GM18951 (cell line): Measurements from ENCODE around the gene MET.
"Not testable (repeated sequence)": the region's sequence is repeated elsewhere in the genome, so short reads cannot be mapped to it uniquely, and the experiment has no call there.

Experiments used
- POLR2A ChIP-seq: IDR thresholded peaks from 4 replicates; pipeline ENCODE4 v1.6.1; 2011; ENCODE audit warnings: mild to moderate bottlenecking; ENCODE audit not compliant: insufficient read length, insufficient read depth; ENCODE audit errors: extremely low read depth
- in situ Hi-C: fragments of 300-500 bp; cut with MboI; formaldehyde crosslinking; loops from one replicate; pipeline ENCODE4 v1.12.0; 2022; ENCODE audit warnings: low sequenced_read_pairs, mixed read lengths, inconsistent platforms; ENCODE audit not compliant: unreplicated experiment

Gene MET

DNA sequence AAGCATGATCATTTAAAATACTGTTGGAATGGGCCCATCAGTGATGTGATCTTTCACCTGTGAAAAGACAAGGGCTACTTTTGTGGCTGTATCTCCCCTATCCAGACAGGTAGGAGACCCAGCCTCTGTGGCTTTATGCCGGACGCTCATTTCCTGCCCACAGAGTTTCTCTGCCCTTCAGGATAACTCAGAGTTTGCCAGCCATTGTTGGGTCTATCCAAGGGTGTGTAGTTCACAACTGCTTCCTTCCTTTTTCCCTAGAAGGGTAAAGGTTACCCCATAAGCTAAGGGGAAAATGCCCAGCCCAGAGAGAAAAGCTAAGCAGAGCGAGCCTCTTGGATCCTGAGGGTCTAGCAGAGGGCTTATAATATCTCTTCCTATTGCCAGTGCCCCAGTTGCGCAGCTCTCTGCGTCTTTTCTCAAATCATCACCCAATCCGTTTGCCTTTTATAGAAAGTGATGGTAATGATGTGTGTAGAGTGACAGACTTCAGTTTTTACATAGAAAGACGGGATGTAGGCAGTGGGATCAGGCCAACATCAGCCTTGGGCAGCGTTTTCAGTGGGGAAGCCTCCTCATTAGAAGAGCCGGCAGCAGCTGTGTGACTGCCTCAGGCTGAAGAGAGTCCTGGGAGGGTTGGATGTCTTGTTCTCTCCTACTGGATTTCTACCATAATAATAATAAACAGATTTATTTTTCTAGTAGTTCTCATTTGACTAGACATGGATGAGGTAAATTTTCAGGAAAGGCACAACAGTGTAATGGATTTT lies 80.5 kb downstream of the MET start:
- in situ Hi-C loops = no loop called here
- TF ChIP-seq POLR2A = no peak

DNA sequence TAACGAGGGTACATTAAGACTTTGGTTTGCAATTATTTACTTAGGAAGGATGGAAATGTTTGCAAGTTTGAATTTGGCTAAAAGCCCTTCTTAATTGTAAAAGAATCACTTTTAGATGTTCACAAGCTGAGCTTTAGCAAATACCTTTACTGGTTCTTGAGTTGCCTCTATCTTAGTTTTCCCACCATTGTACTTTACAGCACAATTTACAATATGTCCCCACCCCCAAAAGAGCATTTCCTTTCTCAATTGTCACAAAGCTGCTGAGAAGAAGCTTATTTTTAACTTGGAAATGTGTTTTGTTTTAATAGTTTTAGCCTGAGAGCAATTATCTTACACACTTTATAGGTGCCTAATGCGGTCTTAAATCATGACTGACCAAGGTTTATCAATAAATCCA lies 81.1 kb downstream of the MET start:
- no peak for TF ChIP-seq POLR2A
- in situ Hi-C loops = no loop called here

DNA sequence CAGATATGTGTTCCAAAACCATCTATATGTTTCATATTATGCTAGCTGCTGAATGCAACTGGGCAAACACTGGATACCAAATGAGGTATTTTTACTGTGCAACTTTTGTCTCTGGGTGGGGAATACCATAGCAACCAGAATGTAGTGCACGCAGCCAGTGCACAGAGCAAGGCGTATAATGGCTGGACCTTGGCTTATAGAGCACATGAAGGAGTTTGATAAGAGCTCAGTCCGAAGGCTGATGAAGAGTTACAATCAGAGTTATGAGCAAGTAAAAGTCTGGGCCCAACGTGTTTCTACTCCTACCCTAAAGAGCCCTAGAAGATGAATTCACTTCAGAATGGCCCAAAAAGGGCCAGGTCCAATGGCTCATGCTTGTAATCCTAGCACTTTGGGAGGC lies 82.2 kb downstream of the MET start:
- in situ Hi-C loops = no loop called here
- TF ChIP-seq POLR2A = no peak

GRCh38 chr7:116757283-116757682 lies 85.3 kb downstream of the MET start:
- TF ChIP-seq POLR2A = no peak
- in situ Hi-C loops = no loop called here

- in situ Hi-C loops = not testable (repeated sequence)
Measured at GRCh38 chr7:116759642-116760041, 87.6 kb downstream of the MET start.

DNA sequence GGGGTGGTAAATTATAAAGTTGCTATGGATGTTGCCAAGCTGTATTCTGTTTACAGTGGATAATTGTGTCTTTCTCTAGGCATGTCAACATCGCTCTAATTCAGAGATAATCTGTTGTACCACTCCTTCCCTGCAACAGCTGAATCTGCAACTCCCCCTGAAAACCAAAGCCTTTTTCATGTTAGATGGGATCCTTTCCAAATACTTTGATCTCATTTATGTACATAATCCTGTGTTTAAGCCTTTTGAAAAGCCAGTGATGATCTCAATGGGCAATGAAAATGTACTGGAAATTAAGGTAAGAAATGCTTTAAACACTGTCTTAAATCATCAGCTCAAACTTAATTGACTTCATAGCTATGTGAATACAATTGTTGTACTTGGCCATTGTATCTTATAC lies 91.0 kb downstream of the MET start:
- in situ Hi-C loops = no loop called here
- TF ChIP-seq POLR2A = no peak

- in situ Hi-C loops = no loop called here
- TF ChIP-seq POLR2A = no peak
Measured at GRCh38 chr7:116763647-116764046, 91.7 kb downstream of the MET start.

- in situ Hi-C loops = no loop called here
- no peak for TF ChIP-seq POLR2A
Measured at GRCh38 chr7:116766881-116767280, 94.9 kb downstream of the MET start.

DNA sequence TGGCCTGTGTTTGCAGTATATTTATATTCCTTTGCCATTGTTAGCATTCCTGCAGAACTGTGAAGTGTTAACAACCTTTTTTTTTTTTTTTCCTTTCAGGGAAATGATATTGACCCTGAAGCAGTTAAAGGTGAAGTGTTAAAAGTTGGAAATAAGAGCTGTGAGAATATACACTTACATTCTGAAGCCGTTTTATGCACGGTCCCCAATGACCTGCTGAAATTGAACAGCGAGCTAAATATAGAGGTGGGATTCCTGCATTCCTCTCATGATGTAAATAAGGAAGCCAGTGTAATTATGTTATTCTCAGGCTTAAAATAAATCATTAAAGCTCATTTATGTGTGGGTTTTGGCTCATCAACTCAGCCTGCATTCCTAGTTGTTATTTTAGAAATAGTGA lies 97.5 kb downstream of the MET start:
- in situ Hi-C loops = no loop called here
- no peak for TF ChIP-seq POLR2A

DNA sequence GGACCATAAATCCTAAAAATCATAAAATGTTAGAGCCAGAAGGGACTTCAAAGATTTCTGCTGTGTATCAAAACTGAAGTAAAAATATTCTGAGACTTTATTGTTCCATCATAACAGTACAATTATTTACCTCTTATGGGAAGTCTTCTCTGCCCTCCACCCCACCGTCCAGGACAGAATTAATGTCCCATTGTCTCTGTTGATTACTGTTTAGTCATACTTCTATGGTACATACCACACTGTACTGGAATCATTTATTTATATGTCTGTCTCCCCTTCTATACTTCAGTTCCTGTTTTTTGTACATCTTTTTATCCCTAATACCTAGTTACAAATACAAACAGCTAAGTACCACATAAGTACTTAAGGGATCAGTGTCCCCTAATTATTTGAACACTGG lies 98.9 kb downstream of the MET start:
- no peak for TF ChIP-seq POLR2A
- in situ Hi-C loops = no loop called here

DNA sequence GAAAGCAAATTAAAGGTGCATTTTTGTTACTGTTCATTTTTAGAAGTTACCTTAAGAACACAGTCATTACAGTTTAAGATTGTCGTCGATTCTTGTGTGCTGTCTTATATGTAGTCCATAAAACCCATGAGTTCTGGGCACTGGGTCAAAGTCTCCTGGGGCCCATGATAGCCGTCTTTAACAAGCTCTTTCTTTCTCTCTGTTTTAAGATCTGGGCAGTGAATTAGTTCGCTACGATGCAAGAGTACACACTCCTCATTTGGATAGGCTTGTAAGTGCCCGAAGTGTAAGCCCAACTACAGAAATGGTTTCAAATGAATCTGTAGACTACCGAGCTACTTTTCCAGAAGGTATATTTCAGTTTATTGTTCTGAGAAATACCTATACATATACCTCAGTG lies 99.6 kb downstream of the MET start:
- in situ Hi-C loops = no loop called here
- TF ChIP-seq POLR2A = no peak

- in situ Hi-C loops = no loop called here
Measured at GRCh38 chr7:116772423-116772863, 100.4 kb downstream of the MET start.

GRCh38 chr7:116772926-116773749 lies 101.1 kb downstream of the MET start:
- no peak for TF ChIP-seq POLR2A
- in situ Hi-C loops = no loop called here

More at GRCh38 chr7:116772423-116772863, 100.4 kb downstream of the MET start:
- no peak for TF ChIP-seq POLR2A

- in situ Hi-C loops = loop anchor here (25.0 kb wide), 1 partner anchor 514 kb away; no protein-coding TSS in a partner anchor
Measured at GRCh38 chr7:116776046-116776445, 104.0 kb downstream of the MET start.

More at GRCh38 chr7:116776046-116776445, 104.0 kb downstream of the MET start:
- no peak for TF ChIP-seq POLR2A
